Neural crest cell (in vitro differentiated cells): Measurements from ENCODE around the gene RPL34. TPM values are rescaled to one million over a fixed set of nuclear protein-coding genes. Genes with fewer than 3 reads are reported as not detected.
"Not testable (repeated sequence)": the region's sequence is repeated elsewhere in the genome, so short reads cannot be mapped to it uniquely, and the experiment has no call there.

Experiments
- DNase-seq: peaks from one replicate; pipeline ENCODE4 v3.0.0; 2021; ENCODE audit warnings: low read depth, mixed read lengths, low spot score
- H3K27ac Mint-ChIP-seq: one replicate; pipeline ENCODE4 v1.8.0; 2021; ENCODE audit warnings: mild to moderate bottlenecking, mixed read lengths; ENCODE audit not compliant: unreplicated experiment
- H3K27me3 Mint-ChIP-seq: 2 replicates; pipeline ENCODE4 v1.8.0; 2021; ENCODE audit warnings: low read depth, mild to moderate bottlenecking, mixed read lengths
- H3K36me3 Mint-ChIP-seq: 2 replicates; pipeline ENCODE4 v1.8.0; 2021; ENCODE audit warnings: low read depth, mild to moderate bottlenecking, mixed read lengths
- H3K4me1 Mint-ChIP-seq: 2 replicates; pipeline ENCODE4 v1.8.0; 2021; ENCODE audit warnings: mixed read lengths
- H3K4me3 Mint-ChIP-seq: one replicate; pipeline ENCODE4 v1.8.0; 2021; ENCODE audit warnings: mild to moderate bottlenecking, mixed read lengths
- H3K9me3 Mint-ChIP-seq: 2 replicates; pipeline ENCODE4 v1.8.0; 2021; ENCODE audit warnings: mixed read lengths
- total RNA-seq: library from RNA; stranded (reverse); gene quantifications from 2 replicates; pipeline ENCODE4 v1.2.1, GENCODE V29; 2021
- TF ChIP-seq, protein P1 (sequence below): fragments of 200-600 bp; sonication (generic); conservative IDR thresholded peaks from 2 replicates; pipeline ENCODE4 v1.5.0; 2021; ENCODE audit warnings: antibody characterized with exemption, mild to moderate bottlenecking

Gene RPL34
- total RNA-seq, 1 donor from 2014 or later: 1,293 TPM

DNA sequence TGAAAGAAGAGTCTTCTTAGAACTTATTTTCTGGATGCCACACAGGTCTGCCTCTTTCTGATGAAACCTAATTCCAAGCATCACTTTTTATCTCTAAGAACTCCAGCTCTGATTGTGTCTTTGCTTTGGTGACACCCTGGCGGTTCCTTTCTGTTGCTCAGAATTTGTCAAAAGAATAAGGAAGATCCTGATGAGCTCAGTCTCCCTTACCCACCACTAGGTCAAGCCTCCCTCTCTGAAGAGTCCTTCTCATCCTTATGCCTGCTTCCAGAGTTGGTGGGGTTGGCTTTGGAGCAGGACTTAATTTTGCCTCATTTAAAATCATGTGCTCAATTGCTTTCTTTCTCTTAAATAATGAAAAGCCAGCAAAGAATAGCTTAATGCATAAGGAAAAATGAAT, 31.5 kb upstream of the RPL34 start:
- TF ChIP-seq, protein P1, sequence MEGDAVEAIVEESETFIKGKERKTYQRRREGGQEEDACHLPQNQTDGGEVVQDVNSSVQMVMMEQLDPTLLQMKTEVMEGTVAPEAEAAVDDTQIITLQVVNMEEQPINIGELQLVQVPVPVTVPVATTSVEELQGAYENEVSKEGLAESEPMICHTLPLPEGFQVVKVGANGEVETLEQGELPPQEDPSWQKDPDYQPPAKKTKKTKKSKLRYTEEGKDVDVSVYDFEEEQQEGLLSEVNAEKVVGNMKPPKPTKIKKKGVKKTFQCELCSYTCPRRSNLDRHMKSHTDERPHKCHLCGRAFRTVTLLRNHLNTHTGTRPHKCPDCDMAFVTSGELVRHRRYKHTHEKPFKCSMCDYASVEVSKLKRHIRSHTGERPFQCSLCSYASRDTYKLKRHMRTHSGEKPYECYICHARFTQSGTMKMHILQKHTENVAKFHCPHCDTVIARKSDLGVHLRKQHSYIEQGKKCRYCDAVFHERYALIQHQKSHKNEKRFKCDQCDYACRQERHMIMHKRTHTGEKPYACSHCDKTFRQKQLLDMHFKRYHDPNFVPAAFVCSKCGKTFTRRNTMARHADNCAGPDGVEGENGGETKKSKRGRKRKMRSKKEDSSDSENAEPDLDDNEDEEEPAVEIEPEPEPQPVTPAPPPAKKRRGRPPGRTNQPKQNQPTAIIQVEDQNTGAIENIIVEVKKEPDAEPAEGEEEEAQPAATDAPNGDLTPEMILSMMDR: no peak
- no peak for DNase-seq
- no peaks in the 10 kb centered on the region for H3K4me1 Mint-ChIP-seq
- H3K36me3 Mint-ChIP-seq: peaks cover 3% of the 10 kb centered on the region
- H3K27ac Mint-ChIP-seq: no peak overlapping the region
- no peaks in the 10 kb centered on the region for H3K9me3 Mint-ChIP-seq
- no peak overlapping the region for H3K4me3 Mint-ChIP-seq
- H3K27me3 Mint-ChIP-seq: no peaks in the 10 kb centered on the region

DNA sequence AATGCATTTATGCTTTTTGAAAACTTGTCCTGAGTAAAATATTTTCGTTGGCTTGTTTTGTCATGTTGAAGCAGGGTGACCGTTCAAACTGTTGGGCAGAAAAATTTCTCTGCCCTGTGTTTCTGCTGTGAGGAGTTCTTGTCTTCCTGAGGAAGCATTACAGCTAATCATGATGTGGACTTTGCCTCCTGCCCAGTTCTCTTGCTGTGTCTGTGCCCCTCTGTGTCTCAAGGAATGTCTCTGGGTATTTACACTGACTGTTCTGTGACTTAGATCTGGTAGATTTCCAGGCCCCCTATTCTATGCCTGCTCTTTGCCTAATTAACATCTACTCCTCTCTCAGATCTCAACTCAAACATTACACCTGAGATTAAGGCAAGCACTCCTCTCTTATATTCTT, 30.4 kb upstream of the RPL34 start:
- DNase-seq: no peak
- Mint-ChIP-seq H3K4me3 (no peak overlapping the region), H3K36me3 (peaks cover 3% of the 10 kb centered on the region), H3K27ac (no peak overlapping the region), H3K27me3 (no peaks in the 10 kb centered on the region), H3K9me3 (no peaks in the 10 kb centered on the region), H3K4me1 (no peaks in the 10 kb centered on the region)
- TF ChIP-seq, protein P1: no peak

- Mint-ChIP-seq H3K36me3 (peaks cover 3% of the 10 kb centered on the region), H3K27me3 (no peaks in the 10 kb centered on the region), H3K4me1 (no peaks in the 10 kb centered on the region), H3K4me3 (no peak overlapping the region), H3K9me3 (no peaks in the 10 kb centered on the region), H3K27ac (no peak overlapping the region)
- TF ChIP-seq, protein P1: no peak
- DNase-seq: no peak
Observed at GRCh38 chr4:108590776-108591175, 29.6 kb upstream of the RPL34 start.

- Mint-ChIP-seq H3K27ac (no peak overlapping the region), H3K27me3 (no peaks in the 10 kb centered on the region), H3K4me1 (no peaks in the 10 kb centered on the region), H3K9me3 (peaks cover 4% of the 10 kb centered on the region), H3K36me3 (peaks cover 6% of the 10 kb centered on the region), H3K4me3 (no peak overlapping the region)
- TF ChIP-seq, protein P1: no peak
- no peak for DNase-seq
Observed at GRCh38 chr4:108592674-108592986, 27.7 kb upstream of the RPL34 start.

- not testable (repeated sequence) for H3K27ac Mint-ChIP-seq, H3K9me3 Mint-ChIP-seq, H3K36me3 Mint-ChIP-seq, H3K4me3 Mint-ChIP-seq, DNase-seq, H3K27me3 Mint-ChIP-seq, H3K4me1 Mint-ChIP-seq
Observed at GRCh38 chr4:108594296-108594695, 26.1 kb upstream of the RPL34 start.

GRCh38 chr4:108596344-108596743, 24.0 kb upstream of the RPL34 start:
- TF ChIP-seq, protein P1: no peak
- Mint-ChIP-seq H3K4me3 (no peak overlapping the region), H3K36me3 (peaks cover 6% of the 10 kb centered on the region), H3K9me3 (peaks cover 4% of the 10 kb centered on the region), H3K27ac (no peak overlapping the region), H3K27me3 (no peaks in the 10 kb centered on the region), H3K4me1 (peaks cover 4% of the 10 kb centered on the region)
- DNase-seq: no peak
